Liver (tissue), 9 donors: ENCODE data around the gene HS1BP3. TPM values are rescaled to one million over a fixed set of nuclear protein-coding genes. Genes with fewer than 3 reads are reported as not detected.

Experiments
- DNase-seq: peaks from one replicate; pipeline ENCODE4 v3.0.0-alpha.2; 2017; ENCODE audit warnings: low spot score
- H3K27ac ChIP-seq, 2 donors: one replicate each; pipeline ENCODE4 v1.7.0; 2013; ENCODE audit warnings: inconsistent platforms in 2 of 2, low read length in 2 of 2, control low read depth in 1 of 2, low read depth in 1 of 2, mild to moderate bottlenecking in 1 of 2
- H3K27me3 ChIP-seq, 4 donors: one replicate each; pipeline versions ENCODE4 v1.6.1 to v1.7.0; 2013; ENCODE audit warnings: low read length in 3 of 4, inconsistent platforms in 1 of 4, mild to moderate bottlenecking in 1 of 4, moderate library complexity in 1 of 4; ENCODE audit not compliant: control insufficient read depth in 4 of 4, insufficient read depth in 4 of 4
- H3K36me3 ChIP-seq, 4 donors: one replicate each; pipeline versions ENCODE4 v1.6.1 to v1.7.0; 2013; ENCODE audit warnings: low read length in 3 of 4, mild to moderate bottlenecking in 3 of 4, low read depth in 1 of 4, moderate library complexity in 1 of 4; ENCODE audit not compliant: control insufficient read depth in 4 of 4, insufficient read depth in 3 of 4
- H3K4me1 ChIP-seq, 4 donors: one replicate each; pipeline versions ENCODE4 v1.6.1 to v1.7.0; 2013; ENCODE audit warnings: low read length in 3 of 4, mild to moderate bottlenecking in 3 of 4, moderate library complexity in 1 of 4; ENCODE audit not compliant: control insufficient read depth in 4 of 4, insufficient read depth in 4 of 4
- H3K4me3 ChIP-seq, 3 donors: one replicate each; pipeline versions ENCODE4 v1.6.1 to v1.7.0; 2013; ENCODE audit warnings: low read length in 3 of 3, control low read depth in 1 of 3, low read depth in 1 of 3, mild to moderate bottlenecking in 1 of 3
- H3K9ac ChIP-seq, 2 donors: one replicate each; pipeline ENCODE4 v1.7.0; 2013; ENCODE audit warnings: low read length in 2 of 2, mild to moderate bottlenecking in 2 of 2, moderate library complexity in 2 of 2, control low read depth in 1 of 2, low read depth in 1 of 2
- H3K9me3 ChIP-seq, 4 donors: one replicate each; pipeline versions ENCODE4 v1.6.1 to v1.7.0; 2013; ENCODE audit warnings: low read length in 3 of 4; ENCODE audit not compliant: control insufficient read depth in 4 of 4
- ATF3 ChIP-seq: IDR thresholded peaks from 2 replicates; pipeline ENCODE4 v1.6.1; 2016; ENCODE audit warnings: antibody characterized with exemption
- CTCF ChIP-seq: fragments of 150-350 bp; IDR thresholded peaks from 2 replicates; pipeline ENCODE4 v1.5.1; 2017; ENCODE audit warnings: improper control_type of control experiment, low read depth, low read length; ENCODE audit not compliant: missing input control
- EGR1 ChIP-seq, 2 donors: IDR thresholded peaks; 2 replicates each; pipeline ENCODE4 v1.6.1; 2016 to 2018; ENCODE audit warnings: antibody characterized with exemption in 2 of 2, low read depth in 2 of 2
- FOXA1 ChIP-seq: IDR thresholded peaks from 2 replicates; pipeline ENCODE4 v1.6.1; 2016; ENCODE audit warnings: antibody characterized with exemption
- HNF4A ChIP-seq, 2 donors: conservative IDR thresholded peaks; 2 replicates each; pipeline ENCODE4 v1.6.1; 2016; ENCODE audit warnings: antibody characterized with exemption in 2 of 2, mild to moderate bottlenecking in 2 of 2
- HNF4G ChIP-seq: IDR thresholded peaks from 2 replicates; pipeline ENCODE4 v1.6.1; 2016; ENCODE audit warnings: antibody characterized with exemption
- JUND ChIP-seq, 2 donors: IDR thresholded peaks; 2 replicates each; pipeline ENCODE4 v1.6.1; 2016; ENCODE audit warnings: antibody characterized with exemption in 2 of 2
- MAX ChIP-seq: IDR thresholded peaks from 2 replicates; pipeline ENCODE4 v1.6.1; 2016; ENCODE audit warnings: antibody characterized with exemption
- NR2F2 ChIP-seq: IDR thresholded peaks from 2 replicates; pipeline ENCODE4 v1.6.1; 2016; ENCODE audit warnings: antibody characterized with exemption
- RAD21 ChIP-seq, 2 donors: IDR thresholded peaks; 2 replicates each; pipeline ENCODE4 v1.6.1; 2016; ENCODE audit warnings: antibody characterized with exemption in 2 of 2, mild to moderate bottlenecking in 2 of 2
- REST ChIP-seq: IDR thresholded peaks from 2 replicates; pipeline ENCODE4 v1.6.1; 2016; ENCODE audit warnings: antibody characterized with exemption, mild to moderate bottlenecking
- SP1 ChIP-seq: IDR thresholded peaks from 2 replicates; pipeline ENCODE4 v1.6.1; 2018; ENCODE audit warnings: antibody characterized with exemption, mild to moderate bottlenecking
- TAF1 ChIP-seq: conservative IDR thresholded peaks from 2 replicates; pipeline ENCODE4 v1.6.1; 2016; ENCODE audit warnings: antibody characterized with exemption, mild to moderate bottlenecking
- YY1 ChIP-seq: IDR thresholded peaks from 2 replicates; pipeline ENCODE4 v1.6.1; 2016; ENCODE audit warnings: antibody characterized with exemption, mild to moderate bottlenecking
- ZBTB33 ChIP-seq: IDR thresholded peaks from 2 replicates; pipeline ENCODE4 v1.6.1; 2016; ENCODE audit warnings: antibody characterized with exemption
- WGBS: extraction: QIAGEN DNeasy Blood & Tissue Kit; methylation state at CpG from one replicate; pipeline ENCODE4 v1.1.7; 2013; 5-methylcytosine and 5-hydroxymethylcytosine counted together
- polyA plus RNA-seq, 2 donors: library from polyadenylated mRNA; stranded (reverse) in 1 of 2; unstranded in 1 of 2; fragments of 200-250 nt in 1 of 2; fragments of >200 nt in 1 of 2; fragmentation: Nextera tagmentation in 1 of 2; extraction: Ambion mirVana in 1 of 2; gene quantifications; one replicate each; pipeline versions ENCODE4 v1.2.1 to v1.2.3, GENCODE V29; 2013 to 2015
- total RNA-seq, 2 donors: library from RNA; depleted of rRNA; stranded (reverse); fragments of >200 nt; gene quantifications; one replicate each; pipeline ENCODE4 v1.2.3, GENCODE V29; 2014
- donor health status: healthy.
- donor health status: healthy.
- donor health status: healthy.
- donor health status: healthy.
- donor health status: healthy.

Gene HS1BP3
- total and polyA plus RNA-seq, 4 donors: 7.7 to 15.4 (median 10.9) TPM

GRCh38 chr2:20582600-20583221, 68.2 kb downstream of the HS1BP3 start:
- Histone ChIP-seq H3K4me3 (no peak overlapping the region), H3K27me3 (no peaks in the 10 kb centered on the region), H3K9ac (no peak overlapping the region), H3K27ac (no peak overlapping the region), H3K4me1 (peaks cover 3 to 21% (median 17%) of the 10 kb centered on the region in 4 donors), H3K36me3 (no peaks in the 10 kb centered on the region), H3K9me3 (no peaks in the 10 kb centered on the region)
- no peak for DNase-seq
- TF ChIP-seq FOXA1 (no peak), SP1 (no peak), ZBTB33 (no peak), TAF1 (no peak), JUND (IDR thresholded peaks at IDR 0.05) (no peak), CTCF (no peak), RAD21 (IDR thresholded peaks at IDR 0.05) (no peak), YY1 (no peak), HNF4A (conservative IDR thresholded peaks at IDR 0.05) (no peak), HNF4G (no peak), EGR1 (IDR thresholded peaks at IDR 0.05; ENCODE audit: low read depth in 2 of 2) (no peak), MAX (no peak), NR2F2 (no peak), REST (no peak), ATF3 (no peak)
- WGBS: 91% methylated on average over 5 of the region's 5 CpGs
